ENCODE measurements around the gene ISYNA1. TPM values are rescaled to one million over a fixed set of nuclear protein-coding genes. Genes with fewer than 3 reads are reported as not detected.

ISYNA1 gene
- total and polyA plus RNA-seq, 2 of the 13 experiments (the other 11 are each of a cell fraction or from before 2014, with no cell fraction given): 29.6 to 48.5 TPM

DNA sequence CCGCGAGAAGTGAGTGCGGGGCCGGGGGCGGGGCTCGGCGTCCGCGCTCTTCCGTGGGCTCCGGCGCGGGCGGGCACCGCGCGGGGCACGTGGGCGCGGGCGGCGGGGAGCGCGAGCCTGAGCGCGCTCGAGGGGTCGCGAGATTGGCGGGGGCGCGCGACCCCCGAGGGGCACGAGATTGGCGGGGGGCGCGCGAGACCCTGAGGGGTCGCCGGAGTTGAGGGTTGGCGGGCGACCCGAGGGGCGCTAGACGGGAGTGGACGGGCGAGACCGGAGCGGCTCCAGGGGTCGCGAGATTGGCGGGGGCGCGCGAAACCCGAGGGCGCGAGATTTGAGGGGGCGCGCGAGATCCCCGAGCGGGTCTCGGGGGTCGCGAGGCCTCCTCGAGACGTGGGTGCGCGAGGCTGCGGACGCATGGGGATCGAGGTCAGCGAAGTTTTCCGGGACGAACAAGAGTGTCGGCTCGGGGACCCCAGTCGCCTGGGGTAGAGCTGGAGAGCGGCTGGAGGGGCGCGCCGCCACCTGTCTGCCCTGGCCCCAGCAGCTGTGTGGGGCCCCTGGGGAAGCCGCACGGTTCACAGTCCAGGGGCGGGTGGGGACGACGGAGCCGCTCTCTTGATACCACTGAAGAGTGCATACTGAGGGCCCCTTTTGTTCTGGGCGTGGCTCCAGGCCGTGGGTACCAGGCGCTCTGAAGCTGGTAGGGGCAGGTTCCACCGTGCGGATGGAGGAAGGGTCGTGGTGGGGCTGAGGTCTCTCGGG is 18.1 kb downstream of the ISYNA1 start (continued):
- TF ChIP-seq RNF2 (conservative IDR thresholded peaks at IDR 0.05; ENCODE audit: low read depth) (0 out of 2 replicates have a peak, but pooled peaks have one; percentile 27), MTA1 (CRISPR knock-in tag; IDR thresholded peaks at IDR 0.05; ENCODE audit: borderline replicate concordance) (peak; percentile 48; the same call in 1 of the 2 replicates), RXRA (CRISPR knock-in tag; IDR thresholded peaks at IDR 0.05) (peak; percentile 87; the same call in 1 of the 2 replicates), KDM2A (CRISPR knock-in tag; IDR thresholded peaks at IDR 0.05; ENCODE audit: borderline replicate concordance, low read depth) (peak; percentile 44; the same call in 1 of the 2 replicates), TCF12 (IDR thresholded peaks at IDR 0.05) (no peak), TCF12 (CRISPR knock-in tag; IDR thresholded peaks at IDR 0.05) (no peak), ZFY (CRISPR knock-in tag; IDR thresholded peaks at IDR 0.05) (0 out of 2 replicates have a peak, but pooled peaks have one; percentile 10), EP300 (IDR thresholded peaks at IDR 0.05; ENCODE audit: low read depth in 2 of 2, low read length in 2 of 2) (peak in 1 of 2 experiments; percentile 21; a peak in 1 of 4 replicates), EP300 (CRISPR knock-in tag; IDR thresholded peaks at IDR 0.05; ENCODE audit: borderline replicate concordance) (no peak), ERF (CRISPR knock-in tag; IDR thresholded peaks at IDR 0.05) (0 out of 2 replicates have a peak, but pooled peaks have one; percentile 34), HNF4A (CRISPR knock-in tag; IDR thresholded peaks at IDR 0.05) (peak; percentile 75), TEAD3 (CRISPR knock-in tag; optimal IDR thresholded peaks at IDR 0.05; ENCODE audit: borderline replicate concordance) (peak; percentile 44)
- TF ChIP-seq, protein P1, sequence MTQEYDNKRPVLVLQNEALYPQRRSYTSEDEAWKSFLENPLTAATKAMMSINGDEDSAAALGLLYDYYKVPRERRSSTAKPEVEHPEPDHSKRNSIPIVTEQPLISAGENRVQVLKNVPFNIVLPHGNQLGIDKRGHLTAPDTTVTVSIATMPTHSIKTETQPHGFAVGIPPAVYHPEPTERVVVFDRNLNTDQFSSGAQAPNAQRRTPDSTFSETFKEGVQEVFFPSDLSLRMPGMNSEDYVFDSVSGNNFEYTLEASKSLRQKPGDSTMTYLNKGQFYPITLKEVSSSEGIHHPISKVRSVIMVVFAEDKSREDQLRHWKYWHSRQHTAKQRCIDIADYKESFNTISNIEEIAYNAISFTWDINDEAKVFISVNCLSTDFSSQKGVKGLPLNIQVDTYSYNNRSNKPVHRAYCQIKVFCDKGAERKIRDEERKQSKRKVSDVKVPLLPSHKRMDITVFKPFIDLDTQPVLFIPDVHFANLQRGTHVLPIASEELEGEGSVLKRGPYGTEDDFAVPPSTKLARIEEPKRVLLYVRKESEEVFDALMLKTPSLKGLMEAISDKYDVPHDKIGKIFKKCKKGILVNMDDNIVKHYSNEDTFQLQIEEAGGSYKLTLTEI (CRISPR knock-in tag; conservative IDR thresholded peaks at IDR 0.05): no peak
- TF ChIP-seq, protein P2, sequence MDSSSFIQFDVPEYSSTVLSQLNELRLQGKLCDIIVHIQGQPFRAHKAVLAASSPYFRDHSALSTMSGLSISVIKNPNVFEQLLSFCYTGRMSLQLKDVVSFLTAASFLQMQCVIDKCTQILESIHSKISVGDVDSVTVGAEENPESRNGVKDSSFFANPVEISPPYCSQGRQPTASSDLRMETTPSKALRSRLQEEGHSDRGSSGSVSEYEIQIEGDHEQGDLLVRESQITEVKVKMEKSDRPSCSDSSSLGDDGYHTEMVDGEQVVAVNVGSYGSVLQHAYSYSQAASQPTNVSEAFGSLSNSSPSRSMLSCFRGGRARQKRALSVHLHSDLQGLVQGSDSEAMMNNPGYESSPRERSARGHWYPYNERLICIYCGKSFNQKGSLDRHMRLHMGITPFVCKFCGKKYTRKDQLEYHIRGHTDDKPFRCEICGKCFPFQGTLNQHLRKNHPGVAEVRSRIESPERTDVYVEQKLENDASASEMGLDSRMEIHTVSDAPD (CRISPR knock-in tag; IDR thresholded peaks at IDR 0.05): no peak
- TF ChIP-seq, protein P3, sequence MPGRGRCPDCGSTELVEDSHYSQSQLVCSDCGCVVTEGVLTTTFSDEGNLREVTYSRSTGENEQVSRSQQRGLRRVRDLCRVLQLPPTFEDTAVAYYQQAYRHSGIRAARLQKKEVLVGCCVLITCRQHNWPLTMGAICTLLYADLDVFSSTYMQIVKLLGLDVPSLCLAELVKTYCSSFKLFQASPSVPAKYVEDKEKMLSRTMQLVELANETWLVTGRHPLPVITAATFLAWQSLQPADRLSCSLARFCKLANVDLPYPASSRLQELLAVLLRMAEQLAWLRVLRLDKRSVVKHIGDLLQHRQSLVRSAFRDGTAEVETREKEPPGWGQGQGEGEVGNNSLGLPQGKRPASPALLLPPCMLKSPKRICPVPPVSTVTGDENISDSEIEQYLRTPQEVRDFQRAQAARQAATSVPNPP (CRISPR knock-in tag; IDR thresholded peaks at IDR 0.05): 0 out of 2 replicates have a peak, but pooled peaks have one; percentile 38
- TF ChIP-seq, protein P4, sequence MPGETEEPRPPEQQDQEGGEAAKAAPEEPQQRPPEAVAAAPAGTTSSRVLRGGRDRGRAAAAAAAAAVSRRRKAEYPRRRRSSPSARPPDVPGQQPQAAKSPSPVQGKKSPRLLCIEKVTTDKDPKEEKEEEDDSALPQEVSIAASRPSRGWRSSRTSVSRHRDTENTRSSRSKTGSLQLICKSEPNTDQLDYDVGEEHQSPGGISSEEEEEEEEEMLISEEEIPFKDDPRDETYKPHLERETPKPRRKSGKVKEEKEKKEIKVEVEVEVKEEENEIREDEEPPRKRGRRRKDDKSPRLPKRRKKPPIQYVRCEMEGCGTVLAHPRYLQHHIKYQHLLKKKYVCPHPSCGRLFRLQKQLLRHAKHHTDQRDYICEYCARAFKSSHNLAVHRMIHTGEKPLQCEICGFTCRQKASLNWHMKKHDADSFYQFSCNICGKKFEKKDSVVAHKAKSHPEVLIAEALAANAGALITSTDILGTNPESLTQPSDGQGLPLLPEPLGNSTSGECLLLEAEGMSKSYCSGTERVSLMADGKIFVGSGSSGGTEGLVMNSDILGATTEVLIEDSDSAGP (CRISPR knock-in tag; IDR thresholded peaks at IDR 0.05; ENCODE audit: borderline replicate concordance): peak; percentile 25; the same call in 1 of the 2 replicates
